Heart left ventricle (tissue), 13 donors: Measurements from ENCODE around the gene MRPL14.

Experiments used
- POLR2A ChIP-seq, 2 donors: fragments of 450-650 bp; IDR thresholded peaks; one replicate each; pipeline ENCODE4 v1.6.1; 2017; ENCODE audit warnings: antibody characterized with exemption in 2 of 2, mild to moderate bottlenecking in 2 of 2, moderate library complexity in 2 of 2
- TF ChIP-seq, protein P1 (sequence below), 12 donors: fragments of 200-600 bp; sonication (generic) in 4 of 12; IDR thresholded peaks; one replicate each; pipeline versions ENCODE4 v1.5.0 to v1.8.0; 2018 to 2022; ENCODE audit warnings: antibody characterized with exemption in 12 of 12, mild to moderate bottlenecking in 5 of 12
- donor health status: ischemic (EF 13 %, LVEDD 7.1; RV severe dilation, severe dysfunction).
- donor health status: DM: no; HTN: yes; CAD: no.
- donor health status: DM: no; HTN: no; CAD: no.
- donor health status: ischemic (EF 25% LVEDD 6.9; RV normal size, moderate dysfunction).
- donor health status: ischemic (EF 25% LVEDD 5.7; RV mildly dilated, moderate dysfunction).
- donor health status: ischemic (EF 35%, LVEDD 5.7; RV mildly dilated, moderate dysfunction).
- donor health status: nonischemic (EF 11% LVEDD 7.7; RV severe dilation, severe dysfunction).
- donor health status: DM: yes; HTN: yes; CAD: no.
- donor health status: PGD.
- donor health status: ischemic (EF 29% LVEDD 5.4; RV normal size, mild dysfunction).
- donor health status: nonischemic (EF 23%, LVEDD 6.1; RV moderate dilation, normal function).

DNA sequence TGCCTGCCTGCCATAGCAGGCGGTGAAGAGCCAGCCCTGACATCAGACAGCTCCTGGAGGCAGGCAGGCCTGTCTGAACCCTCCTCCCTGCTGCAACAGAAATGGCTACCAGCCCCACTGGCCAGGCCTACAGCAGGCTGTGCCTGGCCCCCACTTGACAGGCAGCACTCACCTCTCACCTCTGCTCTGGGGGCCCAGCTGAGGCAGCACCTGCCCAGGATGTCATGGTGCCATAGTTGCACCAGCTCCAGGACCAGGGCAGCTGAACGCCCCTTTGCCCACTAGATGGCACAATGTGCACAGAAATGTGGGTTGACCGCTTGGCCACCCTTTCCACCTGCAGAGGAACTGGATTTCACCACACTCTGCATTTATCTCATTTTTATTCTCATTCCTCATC lies 30.6 kb downstream of the MRPL14 start:
- TF ChIP-seq, protein P1, sequence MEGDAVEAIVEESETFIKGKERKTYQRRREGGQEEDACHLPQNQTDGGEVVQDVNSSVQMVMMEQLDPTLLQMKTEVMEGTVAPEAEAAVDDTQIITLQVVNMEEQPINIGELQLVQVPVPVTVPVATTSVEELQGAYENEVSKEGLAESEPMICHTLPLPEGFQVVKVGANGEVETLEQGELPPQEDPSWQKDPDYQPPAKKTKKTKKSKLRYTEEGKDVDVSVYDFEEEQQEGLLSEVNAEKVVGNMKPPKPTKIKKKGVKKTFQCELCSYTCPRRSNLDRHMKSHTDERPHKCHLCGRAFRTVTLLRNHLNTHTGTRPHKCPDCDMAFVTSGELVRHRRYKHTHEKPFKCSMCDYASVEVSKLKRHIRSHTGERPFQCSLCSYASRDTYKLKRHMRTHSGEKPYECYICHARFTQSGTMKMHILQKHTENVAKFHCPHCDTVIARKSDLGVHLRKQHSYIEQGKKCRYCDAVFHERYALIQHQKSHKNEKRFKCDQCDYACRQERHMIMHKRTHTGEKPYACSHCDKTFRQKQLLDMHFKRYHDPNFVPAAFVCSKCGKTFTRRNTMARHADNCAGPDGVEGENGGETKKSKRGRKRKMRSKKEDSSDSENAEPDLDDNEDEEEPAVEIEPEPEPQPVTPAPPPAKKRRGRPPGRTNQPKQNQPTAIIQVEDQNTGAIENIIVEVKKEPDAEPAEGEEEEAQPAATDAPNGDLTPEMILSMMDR (IDR thresholded peaks at IDR 0.05) = peak; percentile 72 to 86 (median 79)
- TF ChIP-seq POLR2A (IDR thresholded peaks at IDR 0.05) = no peak
